GM12892 (cell line): ENCODE data around the gene CRIM1.
"Not testable (repeated sequence)": the region's sequence is repeated elsewhere in the genome, so short reads cannot be mapped to it uniquely, and the experiment has no call there.

Source experiments
- DNase-seq: peaks from one replicate; pipeline ENCODE4 v3.0.0; 2011; ENCODE audit not compliant: insufficient read length
- FAIRE-seq: peaks from 2 replicates; lab custom pipeline; 2011; peaks lifted over from hg19 to GRCh38; lab: Jason Lieb, UNC
- POLR2A ChIP-seq: IDR thresholded peaks from 2 replicates; pipeline ENCODE4 v1.6.1; 2011; ENCODE audit warnings: low read depth, low read length, control low read depth
- POLR2AphosphoS5 ChIP-seq: IDR thresholded peaks from 2 replicates; pipeline ENCODE4 v1.6.1; 2011; ENCODE audit warnings: low read depth, low read length, control low read depth
- TAF1 ChIP-seq: IDR thresholded peaks from 2 replicates; pipeline ENCODE4 v1.6.1; 2011; ENCODE audit warnings: low read depth, mild to moderate bottlenecking, control low read depth, low read length, borderline replicate concordance

CRIM1 gene

DNA sequence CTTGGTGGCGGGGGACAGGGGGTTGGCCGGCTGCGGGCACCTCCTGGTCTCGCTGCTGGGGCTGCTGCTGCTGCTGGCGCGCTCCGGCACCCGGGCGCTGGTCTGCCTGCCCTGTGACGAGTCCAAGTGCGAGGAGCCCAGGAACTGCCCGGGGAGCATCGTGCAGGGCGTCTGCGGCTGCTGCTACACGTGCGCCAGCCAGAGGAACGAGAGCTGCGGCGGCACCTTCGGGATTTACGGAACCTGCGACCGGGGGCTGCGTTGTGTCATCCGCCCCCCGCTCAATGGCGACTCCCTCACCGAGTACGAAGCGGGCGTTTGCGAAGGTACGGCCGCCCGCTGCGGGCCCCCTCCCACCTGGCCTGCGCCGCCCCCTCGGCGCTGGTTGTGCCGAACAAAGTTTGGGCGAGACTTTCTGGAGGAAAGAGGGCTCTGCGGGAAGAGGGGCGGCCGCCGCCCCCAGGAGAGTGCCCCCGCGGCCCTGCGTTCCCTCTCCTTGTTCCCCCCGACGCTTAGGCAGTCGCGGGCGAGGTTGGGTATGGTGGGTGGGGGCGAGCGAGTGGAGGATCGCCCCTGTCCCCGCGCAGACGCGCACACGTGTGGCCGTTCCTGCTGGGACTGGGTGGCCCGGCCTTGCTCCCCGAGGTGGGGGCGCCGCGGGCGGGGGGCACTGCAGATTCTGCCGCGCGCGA is 866 bp downstream of the CRIM1 start:
- DNase-seq (no peak), FAIRE-seq (no peak)
- TF ChIP-seq POLR2AphosphoS5 (no peak), TAF1 (no peak), POLR2A (no peak)

DNA sequence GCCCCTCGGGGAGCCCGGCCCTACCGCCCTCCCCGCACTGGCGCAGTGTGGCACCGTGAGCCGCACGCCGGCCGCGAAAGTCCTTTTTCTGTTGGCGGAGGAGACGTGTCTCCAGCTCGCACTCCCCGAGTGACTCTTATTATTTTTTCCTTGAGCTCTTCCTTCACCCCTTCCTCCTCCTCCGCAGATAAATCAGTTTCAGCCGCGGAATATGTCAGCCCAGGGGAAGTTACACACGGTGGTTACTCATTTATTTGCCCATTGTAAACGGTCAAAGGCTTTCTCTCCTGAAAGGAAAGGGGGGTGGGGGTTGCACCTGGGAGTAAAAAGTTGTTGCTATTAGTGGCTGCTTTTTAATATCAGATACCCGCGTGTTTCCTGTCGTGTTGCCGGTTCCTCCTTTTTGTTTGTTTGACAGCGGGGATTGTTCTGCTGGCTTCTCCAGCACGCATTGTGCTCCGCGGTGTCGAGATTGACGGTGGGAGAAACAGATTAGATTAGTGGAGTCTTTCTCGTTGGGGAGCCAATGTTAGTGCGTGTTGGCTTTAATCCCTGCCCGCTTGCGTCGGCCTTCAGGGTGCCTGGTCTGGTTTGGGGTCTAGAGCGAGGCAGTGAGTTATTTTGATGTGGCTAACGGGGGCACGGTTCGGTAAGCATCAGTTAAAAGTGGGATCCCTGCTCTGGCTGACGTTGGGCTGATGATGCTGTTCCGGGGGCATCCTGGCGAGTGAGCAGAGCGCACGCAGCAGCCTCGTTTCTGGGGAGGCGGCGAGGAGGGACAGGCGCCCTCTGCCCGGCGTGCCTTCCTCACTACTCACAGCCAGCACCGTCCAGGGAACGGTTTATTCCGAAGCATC is 1.6 kb downstream of the CRIM1 start:
- FAIRE-seq (peak; percentile 67), DNase-seq (no peak)
- TF ChIP-seq TAF1 (no peak), POLR2A (no peak), POLR2AphosphoS5 (no peak)

DNA sequence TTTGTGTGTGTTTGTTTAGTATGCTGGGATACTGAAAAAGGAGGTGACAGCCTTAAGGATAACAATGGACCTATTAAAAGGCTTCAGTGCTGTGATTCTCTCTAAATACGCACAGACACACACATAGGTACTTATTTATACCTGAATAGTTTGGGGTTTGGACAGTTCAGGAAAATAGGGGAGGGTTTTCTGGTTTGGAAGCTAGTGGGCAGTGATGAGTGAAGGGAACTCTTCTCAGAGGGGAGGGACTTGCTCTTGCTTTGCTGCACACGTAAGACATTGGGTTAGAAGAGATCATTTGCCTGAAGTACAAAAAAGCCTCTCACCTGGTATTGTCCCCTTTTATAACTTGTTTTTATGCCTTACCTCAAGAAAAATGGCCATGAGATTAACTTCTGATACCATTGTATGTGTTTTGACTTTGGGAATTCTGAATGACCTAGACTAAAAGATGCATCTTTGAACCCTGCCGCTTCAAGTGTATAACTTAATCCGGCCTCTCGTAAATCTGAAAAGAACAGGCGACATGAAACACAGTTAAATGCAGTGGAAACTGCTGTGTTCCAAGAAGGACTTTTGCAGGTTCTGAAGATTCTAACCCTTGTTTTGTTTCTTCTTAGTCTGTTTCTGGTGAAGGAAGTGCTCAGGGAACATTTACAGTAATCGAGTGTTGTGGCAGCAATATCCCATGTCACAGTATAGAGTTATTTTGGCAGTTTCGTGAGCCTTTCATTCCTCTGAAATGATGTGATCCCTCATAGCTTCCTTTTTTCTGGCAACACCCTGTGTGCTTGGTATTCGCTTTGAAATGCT is 2.5 kb downstream of the CRIM1 start:
- no peak for FAIRE-seq
- TF ChIP-seq POLR2A: no peak
- TF ChIP-seq POLR2AphosphoS5: no peak
- no peak for TF ChIP-seq TAF1
- DNase-seq: no peak

DNA sequence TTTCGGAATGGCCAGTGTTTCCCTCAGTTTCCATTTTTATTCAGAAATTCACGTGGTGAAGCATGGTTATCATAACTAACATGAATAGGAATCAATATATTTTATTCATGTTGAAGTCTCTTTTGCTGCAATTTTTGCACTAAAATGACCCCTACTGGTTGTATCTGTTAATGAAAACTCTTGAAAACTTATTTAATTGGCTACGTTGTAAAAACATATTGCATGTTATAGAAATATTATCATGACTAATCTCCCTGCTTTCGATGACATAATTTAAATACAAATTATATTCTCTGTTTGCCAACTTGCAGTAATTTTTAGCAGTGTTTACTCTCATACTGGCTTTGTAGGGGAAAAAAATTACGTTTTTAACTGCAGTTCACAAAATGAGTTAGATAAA is 3.5 kb downstream of the CRIM1 start:
- DNase-seq (no peak), FAIRE-seq (no peak)
- TF ChIP-seq TAF1 (no peak), POLR2A (no peak), POLR2AphosphoS5 (no peak)

DNA sequence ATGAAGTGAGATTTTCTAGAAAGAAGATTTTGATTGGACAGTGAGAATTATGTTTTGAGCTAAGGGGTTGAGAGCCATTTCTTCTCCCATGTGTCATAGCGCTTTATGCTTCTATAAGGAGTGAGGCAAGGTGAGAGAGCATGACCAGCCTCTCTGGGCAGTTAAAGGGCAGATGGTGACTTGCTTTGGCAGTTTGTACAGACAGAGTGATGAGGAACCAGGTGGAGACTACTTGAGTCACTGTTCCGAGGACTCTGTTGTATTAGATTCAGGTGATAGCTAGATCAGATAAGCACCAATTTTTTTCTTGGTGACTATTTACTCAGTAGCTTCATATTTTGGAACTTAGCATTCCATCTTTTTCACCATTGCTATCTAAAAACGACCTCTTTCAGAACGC is 4.5 kb downstream of the CRIM1 start:
- FAIRE-seq: no peak
- DNase-seq: no peak
- TF ChIP-seq POLR2A (no peak), POLR2AphosphoS5 (no peak), TAF1 (no peak)

DNA sequence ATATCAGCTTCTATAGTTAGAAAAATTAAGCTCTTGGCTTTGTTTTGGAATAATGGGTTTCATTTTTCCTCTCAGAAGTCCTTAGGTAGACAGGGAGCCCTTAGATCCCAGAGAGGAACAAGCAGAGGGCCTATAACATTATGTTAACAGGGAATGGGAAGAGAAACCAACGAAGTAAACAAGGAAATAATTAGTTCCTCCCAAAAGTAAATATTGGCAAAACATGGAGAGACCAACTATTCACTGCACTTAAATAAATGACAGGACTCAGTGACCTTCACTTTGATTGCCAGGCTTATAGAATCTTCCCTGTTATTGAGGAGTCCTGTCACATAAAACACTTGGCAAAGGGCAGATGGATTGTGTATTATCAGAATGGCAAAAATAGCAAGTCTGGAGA is 5.3 kb downstream of the CRIM1 start:
- FAIRE-seq: no peak
- TF ChIP-seq POLR2AphosphoS5: no peak
- TF ChIP-seq POLR2A: no peak
- TF ChIP-seq TAF1: no peak
- DNase-seq: no peak

DNA sequence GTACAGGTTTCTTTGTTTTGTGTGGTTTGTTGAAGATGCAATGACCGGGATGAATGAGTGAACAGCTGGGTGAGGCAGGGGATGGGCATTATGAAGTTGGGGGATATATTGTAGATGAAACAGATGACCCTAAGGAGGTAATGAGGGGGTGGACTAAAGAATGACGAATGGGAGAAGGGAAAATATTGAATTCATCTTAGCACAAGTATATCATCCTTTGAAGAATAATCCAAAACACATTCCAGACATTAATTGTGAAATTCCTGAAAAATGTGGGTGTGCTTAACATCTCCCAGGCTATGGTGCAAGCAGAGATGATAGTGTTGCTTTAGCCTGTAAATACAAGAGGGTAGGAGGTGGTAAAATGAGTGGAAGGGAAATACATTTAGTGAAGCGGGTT is 5.8 kb downstream of the CRIM1 start:
- TF ChIP-seq TAF1 (no peak), POLR2A (no peak), POLR2AphosphoS5 (no peak)
- DNase-seq: no peak
- FAIRE-seq: no peak

DNA sequence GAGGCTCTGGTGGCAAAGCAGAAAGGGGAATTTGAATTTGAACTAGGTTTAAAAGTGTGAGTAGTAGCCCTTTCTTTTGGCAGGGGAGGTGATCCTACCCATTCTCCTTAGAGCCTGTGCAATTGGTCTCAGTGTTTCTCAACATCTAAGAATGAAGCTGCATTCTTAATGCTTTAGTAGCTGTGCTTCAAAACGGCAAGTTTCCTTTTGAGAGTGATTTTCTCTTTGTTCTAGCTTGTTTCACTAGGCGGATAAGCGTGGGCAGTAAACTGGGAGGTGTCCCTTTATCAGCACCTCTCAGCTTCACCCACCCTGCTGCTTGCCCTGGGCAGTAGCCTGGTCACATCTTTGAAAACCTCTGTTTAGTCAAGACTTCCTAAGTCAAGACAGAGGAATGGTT is 6.7 kb downstream of the CRIM1 start:
- FAIRE-seq: peak; percentile 33
- no peak for TF ChIP-seq POLR2A
- no peak for TF ChIP-seq TAF1
- no peak for TF ChIP-seq POLR2AphosphoS5
- DNase-seq: no peak

DNA sequence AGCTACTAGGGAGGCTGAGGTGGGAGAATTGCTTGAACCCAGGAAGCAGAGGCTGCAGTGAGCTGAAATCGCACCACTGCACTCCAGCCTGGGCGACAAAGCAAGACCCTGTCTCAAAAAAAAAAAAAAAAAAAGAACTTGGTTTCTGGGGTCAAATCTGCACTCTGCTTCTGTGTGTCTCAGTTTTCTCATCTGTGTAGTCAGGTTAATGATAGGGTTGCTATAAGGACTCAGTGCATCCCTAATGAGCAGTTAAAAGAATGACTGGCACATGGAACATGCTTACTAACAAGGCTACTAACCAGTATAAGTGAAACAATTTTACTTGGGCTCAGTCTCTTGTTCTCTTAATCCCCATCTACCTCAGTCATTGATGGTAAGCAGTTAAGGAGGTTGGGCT is 7.5 kb downstream of the CRIM1 start:
- DNase-seq, FAIRE-seq: not testable (repeated sequence)

DNA sequence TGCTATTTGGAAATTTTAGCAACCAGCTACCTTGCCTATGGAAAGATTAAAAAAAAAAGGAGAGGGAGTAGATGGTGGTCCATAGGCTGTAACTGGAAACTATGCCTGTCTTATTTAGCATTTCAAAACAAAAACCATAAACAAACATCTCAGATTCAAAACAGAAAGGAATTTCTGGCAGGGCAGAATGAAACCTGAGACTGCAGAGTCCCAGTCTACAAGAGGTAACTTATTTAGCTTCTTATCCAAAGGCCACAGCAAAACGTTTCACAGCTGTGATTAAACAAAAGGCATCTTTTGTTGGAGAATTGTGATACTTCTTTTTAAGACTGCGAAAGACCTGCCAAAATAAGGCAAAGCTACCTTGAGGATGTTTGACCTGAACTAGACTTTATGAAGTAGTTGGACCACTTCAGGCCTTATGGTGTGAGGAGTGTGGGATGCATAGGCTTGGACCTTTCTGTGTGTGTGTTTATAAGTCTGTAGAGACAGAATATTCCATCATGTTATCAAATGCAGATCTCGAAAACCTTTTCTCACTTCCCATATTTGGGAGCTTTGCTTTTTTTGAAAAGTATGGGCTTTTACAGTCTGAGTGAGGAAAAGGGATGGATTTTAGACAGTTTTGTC is 11.0 kb downstream of the CRIM1 start:
- FAIRE-seq (no peak), DNase-seq (no peak)
- TF ChIP-seq POLR2AphosphoS5 (no peak), POLR2A (no peak), TAF1 (no peak)

DNA sequence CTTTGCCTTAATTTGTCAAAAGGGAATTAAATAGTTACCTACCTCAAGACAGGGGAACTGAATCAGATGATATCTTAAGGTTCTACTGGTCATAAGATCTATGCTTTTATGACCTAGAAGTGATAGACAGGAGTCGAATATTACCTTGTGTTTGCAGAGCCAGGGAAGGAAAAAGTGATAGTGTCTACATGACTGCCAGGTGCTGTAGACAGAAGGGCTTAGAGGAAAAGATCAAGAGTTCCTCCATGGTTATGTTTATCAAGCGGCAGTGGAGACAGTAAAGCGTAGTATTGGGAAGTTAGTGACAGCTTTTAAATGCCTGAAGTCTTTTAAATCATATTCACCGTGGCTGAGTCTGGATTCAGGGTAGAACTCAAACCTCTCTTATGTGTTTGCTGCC is 11.9 kb downstream of the CRIM1 start:
- FAIRE-seq (no peak), DNase-seq (no peak)
- TF ChIP-seq TAF1 (no peak), POLR2AphosphoS5 (no peak), POLR2A (no peak)
